OCI-LY1 (cell line): ENCODE results near the gene PLCXD3.
"Not testable (repeated sequence)": the region's sequence is repeated elsewhere in the genome, so short reads cannot be mapped to it uniquely, and the experiment has no call there.

Experiments used
- H2AFZ ChIP-seq: fragments of 200-600 bp; sonication (generic), shearing (Covaris generic); 2 replicates; pipeline ENCODE4 v1.6.0; 2014; ENCODE audit warnings: antibody characterized with exemption, mild to moderate bottlenecking, low read length
- H3F3A ChIP-seq: fragments of 200-600 bp; sonication (generic), shearing (Covaris generic); 2 replicates; pipeline ENCODE4 v1.6.0; 2014; ENCODE audit warnings: mild to moderate bottlenecking, antibody characterized with exemption, low read length, moderate library complexity; ENCODE audit not compliant: insufficient read depth
- H3K27ac ChIP-seq: fragments of 200-600 bp; sonication (generic); 2 replicates; pipeline ENCODE4 v1.5.1; 2014; ENCODE audit warnings: low read length, mixed run types, mild to moderate bottlenecking, low read depth; ENCODE audit not compliant: poor library complexity, severe bottlenecking
- H3K27me3 ChIP-seq: fragments of 200-600 bp; sonication (generic); 2 replicates; pipeline ENCODE4 v1.6.0; 2014; ENCODE audit warnings: antibody characterized with exemption, mild to moderate bottlenecking, low read length, moderate library complexity; ENCODE audit not compliant: insufficient read depth
- H3K36me3 ChIP-seq: fragments of 200-600 bp; sonication (generic); 2 replicates; pipeline ENCODE4 v1.6.1; 2014; ENCODE audit warnings: mild to moderate bottlenecking, antibody characterized with exemption, low read length, moderate library complexity, mixed read lengths; ENCODE audit not compliant: insufficient read depth
- H3K4me1 ChIP-seq: fragments of 200-600 bp; sonication (generic); 2 replicates; pipeline ENCODE4 v1.5.1; 2014; ENCODE audit warnings: mild to moderate bottlenecking, low read length, moderate library complexity; ENCODE audit not compliant: insufficient read depth, severe bottlenecking
- H3K4me2 ChIP-seq: fragments of 200-600 bp; sonication (generic), shearing (Covaris generic); 2 replicates; pipeline ENCODE4 v1.6.1; 2014; ENCODE audit warnings: low read length
- H3K4me3 ChIP-seq: fragments of 200-600 bp; sonication (generic); 2 replicates; pipeline ENCODE4 v1.5.1; 2014; ENCODE audit warnings: low read length, low read depth, mild to moderate bottlenecking, mixed read lengths; ENCODE audit not compliant: poor library complexity, severe bottlenecking
- H3K79me2 ChIP-seq: fragments of 200-600 bp; shearing (Covaris generic); 2 replicates; pipeline ENCODE4 v1.6.1; 2016; ENCODE audit warnings: mixed run types, low read length, mixed read lengths; ENCODE audit not compliant: insufficient read depth
- H3K9ac ChIP-seq: fragments of 200-600 bp; sonication (generic), shearing (Covaris generic); 2 replicates; pipeline ENCODE4 v1.6.1; 2014; ENCODE audit warnings: mild to moderate bottlenecking, low read length, mixed read lengths
- H3K9me2 ChIP-seq: fragments of 200-600 bp; sonication (generic), shearing (Covaris generic); 2 replicates; pipeline ENCODE4 v1.6.1; 2014; ENCODE audit warnings: low read depth, mild to moderate bottlenecking, low read length, mixed read lengths
- H3K9me3 ChIP-seq: fragments of 200-600 bp; shearing (Covaris generic); 2 replicates; pipeline ENCODE4 v1.6.1; 2014; ENCODE audit warnings: low read length, mixed read lengths
- H4K20me1 ChIP-seq: fragments of 200-600 bp; sonication (generic), shearing (Covaris generic); 2 replicates; pipeline ENCODE4 v1.6.0; 2016; ENCODE audit warnings: mild to moderate bottlenecking, low read length; ENCODE audit not compliant: insufficient read depth
- CTCF ChIP-seq: fragments of 200-600 bp; sonication (generic), shearing (Covaris generic); IDR thresholded peaks from 2 replicates; pipeline ENCODE4 v1.5.1; 2017; ENCODE audit warnings: mild to moderate bottlenecking, antibody characterized with exemption, low read length, moderate library complexity, mixed read lengths
- EZH2 ChIP-seq: fragments of 200-600 bp; sonication (generic), shearing (Covaris generic); IDR thresholded peaks from 2 replicates; pipeline ENCODE4 v1.8.0; 2017; ENCODE audit warnings: borderline replicate concordance, mixed run types, mild to moderate bottlenecking, antibody characterized with exemption, low read length, moderate library complexity, mixed read lengths

The PLCXD3 gene

GRCh38 chr5:41507501-41507900, 2.9 kb downstream of the PLCXD3 start:
- H3F3A ChIP-seq = no peaks in the 10 kb centered on the region

GRCh38 chr5:41503860-41504259, 6.5 kb downstream of the PLCXD3 start:
- H3K9ac ChIP-seq = no peak overlapping the region
- no peak overlapping the region for H3K27ac ChIP-seq
- no peak overlapping the region for H3K4me3 ChIP-seq
- H3K79me2 ChIP-seq = no peaks in the 10 kb centered on the region
- no peak for TF ChIP-seq CTCF
- TF ChIP-seq EZH2 = no peak
- no peak overlapping the region for H3K4me2 ChIP-seq
- no peaks in the 10 kb centered on the region for H4K20me1 ChIP-seq
- H3K4me1 ChIP-seq = no peaks in the 10 kb centered on the region
- H2AFZ ChIP-seq = no peak overlapping the region
- no peaks in the 10 kb centered on the region for H3K36me3 ChIP-seq
- no peaks in the 10 kb centered on the region for H3K27me3 ChIP-seq
- H3K9me2 ChIP-seq = no peaks in the 10 kb centered on the region
- no peaks in the 10 kb centered on the region for H3F3A ChIP-seq
- no peaks in the 10 kb centered on the region for H3K9me3 ChIP-seq

More at GRCh38 chr5:41507501-41507900, 2.9 kb downstream of the PLCXD3 start:
- Histone ChIP-seq H3K9ac (no peak overlapping the region), H3K27me3 (no peaks in the 10 kb centered on the region), H3K4me2 (no peak overlapping the region), H2AFZ (no peak overlapping the region), H3K27ac (no peak overlapping the region), H3K4me3 (no peak overlapping the region), H3K79me2 (no peaks in the 10 kb centered on the region), H4K20me1 (no peaks in the 10 kb centered on the region), H3K36me3 (no peaks in the 10 kb centered on the region), H3K9me3 (no peaks in the 10 kb centered on the region), H3K4me1 (no peaks in the 10 kb centered on the region), H3K9me2 (no peaks in the 10 kb centered on the region)
- TF ChIP-seq EZH2 (no peak), CTCF (no peak)

GRCh38 chr5:41503310-41503709, 7.1 kb downstream of the PLCXD3 start:
- Histone ChIP-seq H3K9ac (no peak overlapping the region), H3K4me2 (no peak overlapping the region), H3K9me2 (no peaks in the 10 kb centered on the region), H3K27me3 (no peaks in the 10 kb centered on the region), H2AFZ (no peak overlapping the region), H3K4me1 (no peaks in the 10 kb centered on the region), H3K9me3 (no peaks in the 10 kb centered on the region), H3F3A (no peaks in the 10 kb centered on the region), H3K27ac (no peak overlapping the region), H3K79me2 (no peaks in the 10 kb centered on the region), H3K4me3 (no peak overlapping the region), H4K20me1 (no peaks in the 10 kb centered on the region), H3K36me3 (no peaks in the 10 kb centered on the region)
- no peak for TF ChIP-seq CTCF
- no peak for TF ChIP-seq EZH2

GRCh38 chr5:41493490-41494126, 16.8 kb downstream of the PLCXD3 start:
- H3K4me2 ChIP-seq, H3K79me2 ChIP-seq, H3K4me3 ChIP-seq, H2AFZ ChIP-seq, H3K9me2 ChIP-seq, H3F3A ChIP-seq, H4K20me1 ChIP-seq, H3K9ac ChIP-seq, H3K4me1 ChIP-seq, H3K27ac ChIP-seq, H3K27me3 ChIP-seq, H3K36me3 ChIP-seq, H3K9me3 ChIP-seq: not testable (repeated sequence)
